Choroid plexus epithelial cell (primary cell): ENCODE data around the gene ARHGEF25.

Experiments used
- DNase-seq: peaks from one replicate; pipeline ENCODE4 v3.0.0-alpha.2; 2010; ENCODE audit warnings: low read depth
- H3K4me3 ChIP-seq: 2 replicates; pipeline ENCODE4 v1.5.1; 2011; ENCODE audit warnings: low read depth, mild to moderate bottlenecking, control low read depth, low read length, moderate library complexity
- TF ChIP-seq, protein P1 (sequence below): conservative IDR thresholded peaks from 2 replicates; pipeline ENCODE4 v1.5.1; 2011; ENCODE audit warnings: low read depth, mild to moderate bottlenecking, control low read depth, inconsistent platforms, low read length, moderate library complexity

ARHGEF25 gene

DNA sequence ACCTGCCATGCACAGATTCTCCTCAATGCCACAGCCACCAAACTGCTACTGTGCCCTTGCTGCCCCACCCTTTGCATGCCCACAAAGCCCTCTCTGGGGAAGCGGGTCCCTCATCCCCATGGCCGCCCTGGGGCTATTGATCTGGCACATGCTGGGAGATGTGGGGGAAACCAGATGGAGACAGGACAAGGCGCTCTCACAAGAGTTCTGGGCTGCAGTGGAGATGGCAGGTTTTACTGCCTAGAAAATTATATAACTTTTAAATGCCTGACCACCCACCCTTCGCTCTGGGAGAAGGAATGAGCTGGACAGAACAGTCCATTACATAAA lies 30.8 kb upstream of the ARHGEF25 start:
- DNase-seq, result no peak
- no peak overlapping the region for H3K4me3 ChIP-seq
- TF ChIP-seq, protein P1, sequence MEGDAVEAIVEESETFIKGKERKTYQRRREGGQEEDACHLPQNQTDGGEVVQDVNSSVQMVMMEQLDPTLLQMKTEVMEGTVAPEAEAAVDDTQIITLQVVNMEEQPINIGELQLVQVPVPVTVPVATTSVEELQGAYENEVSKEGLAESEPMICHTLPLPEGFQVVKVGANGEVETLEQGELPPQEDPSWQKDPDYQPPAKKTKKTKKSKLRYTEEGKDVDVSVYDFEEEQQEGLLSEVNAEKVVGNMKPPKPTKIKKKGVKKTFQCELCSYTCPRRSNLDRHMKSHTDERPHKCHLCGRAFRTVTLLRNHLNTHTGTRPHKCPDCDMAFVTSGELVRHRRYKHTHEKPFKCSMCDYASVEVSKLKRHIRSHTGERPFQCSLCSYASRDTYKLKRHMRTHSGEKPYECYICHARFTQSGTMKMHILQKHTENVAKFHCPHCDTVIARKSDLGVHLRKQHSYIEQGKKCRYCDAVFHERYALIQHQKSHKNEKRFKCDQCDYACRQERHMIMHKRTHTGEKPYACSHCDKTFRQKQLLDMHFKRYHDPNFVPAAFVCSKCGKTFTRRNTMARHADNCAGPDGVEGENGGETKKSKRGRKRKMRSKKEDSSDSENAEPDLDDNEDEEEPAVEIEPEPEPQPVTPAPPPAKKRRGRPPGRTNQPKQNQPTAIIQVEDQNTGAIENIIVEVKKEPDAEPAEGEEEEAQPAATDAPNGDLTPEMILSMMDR, result no peak

DNA sequence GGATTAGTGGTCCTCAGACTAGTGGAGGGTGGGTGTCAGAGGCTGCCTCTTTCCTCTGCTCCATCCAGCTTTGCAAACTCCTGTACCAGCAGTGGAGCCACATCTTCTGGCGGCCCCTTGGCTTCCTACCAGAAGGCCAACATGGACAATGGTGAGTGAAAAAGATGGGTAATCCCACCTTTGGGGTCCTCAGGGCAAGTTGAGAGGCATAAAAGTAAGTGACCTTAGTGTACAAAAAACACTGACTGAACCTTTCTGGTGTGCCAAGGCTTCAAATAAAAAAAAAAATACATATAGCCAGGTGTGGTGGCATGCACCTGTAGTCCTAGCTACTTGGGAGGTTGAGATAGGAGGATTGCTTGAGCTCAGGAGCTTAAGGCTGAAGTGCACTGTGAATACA lies 29.4 kb upstream of the ARHGEF25 start:
- no peak for DNase-seq
- no peak overlapping the region for H3K4me3 ChIP-seq
- TF ChIP-seq, protein P1, result no peak

DNA sequence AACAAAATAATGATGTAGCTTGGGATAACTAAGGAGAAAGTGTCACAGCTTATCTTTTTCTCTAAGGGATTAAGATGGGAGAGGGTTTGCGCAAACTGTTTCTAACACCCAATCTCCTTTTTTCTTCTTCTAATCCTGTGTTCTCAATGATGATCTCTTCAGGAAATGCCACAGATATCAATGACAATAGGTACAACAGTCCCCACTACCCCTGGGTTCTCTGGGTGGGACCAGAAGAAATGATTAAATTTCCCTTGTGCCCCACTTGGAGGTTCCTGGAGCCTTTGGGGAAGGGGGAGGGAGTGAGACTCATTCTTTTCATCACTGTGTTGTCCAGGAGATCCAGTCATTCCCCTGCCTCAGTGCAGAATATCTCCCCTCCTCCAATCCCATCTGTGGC lies 28.8 kb upstream of the ARHGEF25 start:
- TF ChIP-seq, protein P1, result no peak

DNA sequence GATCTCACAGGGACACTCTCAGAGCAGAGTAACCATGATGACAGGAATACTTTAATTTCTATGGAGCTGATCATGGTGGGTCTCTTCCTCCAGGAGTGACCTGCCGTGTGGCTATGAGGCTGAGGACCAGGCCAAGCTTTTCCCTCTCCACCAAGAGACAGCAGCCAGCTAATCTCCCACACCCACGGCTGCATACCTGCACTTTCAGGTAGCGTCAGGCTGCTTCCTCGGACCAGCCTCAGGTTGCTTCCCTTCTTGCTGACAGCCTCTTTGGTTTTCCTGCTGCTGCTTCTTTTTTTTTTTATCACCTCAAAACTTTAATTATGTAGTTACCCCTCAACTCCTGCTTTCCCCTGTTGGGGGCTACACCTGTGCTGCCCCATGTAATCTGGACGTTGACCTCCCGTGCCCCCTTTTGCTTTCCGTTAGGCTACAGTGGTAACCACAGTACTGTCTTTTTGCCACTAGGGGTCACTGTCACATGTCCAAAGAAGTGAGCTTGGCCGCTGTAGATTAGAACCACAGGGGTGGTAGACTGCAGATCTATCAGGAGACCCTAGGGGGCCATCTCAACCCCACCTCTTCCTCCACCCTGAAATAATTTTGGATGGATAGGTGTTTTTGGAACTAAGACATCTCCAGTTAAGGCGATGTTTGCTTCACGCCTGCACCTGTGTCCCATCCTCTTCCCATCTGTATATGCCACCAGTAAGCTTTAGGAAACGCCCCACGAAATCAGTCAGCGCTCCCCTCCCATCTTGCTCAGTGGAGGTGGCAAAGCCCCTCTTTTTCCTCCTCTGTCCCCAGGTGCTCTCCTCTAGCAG lies 28.0 kb upstream of the ARHGEF25 start:
- DNase-seq, result peak; percentile 92
- TF ChIP-seq, protein P1, result peak; percentile 92
- no peak overlapping the region for H3K4me3 ChIP-seq

More for the DNA sequence above, 28.8 kb upstream of the ARHGEF25 start:
- no peak for DNase-seq
- no peak overlapping the region for H3K4me3 ChIP-seq

DNA sequence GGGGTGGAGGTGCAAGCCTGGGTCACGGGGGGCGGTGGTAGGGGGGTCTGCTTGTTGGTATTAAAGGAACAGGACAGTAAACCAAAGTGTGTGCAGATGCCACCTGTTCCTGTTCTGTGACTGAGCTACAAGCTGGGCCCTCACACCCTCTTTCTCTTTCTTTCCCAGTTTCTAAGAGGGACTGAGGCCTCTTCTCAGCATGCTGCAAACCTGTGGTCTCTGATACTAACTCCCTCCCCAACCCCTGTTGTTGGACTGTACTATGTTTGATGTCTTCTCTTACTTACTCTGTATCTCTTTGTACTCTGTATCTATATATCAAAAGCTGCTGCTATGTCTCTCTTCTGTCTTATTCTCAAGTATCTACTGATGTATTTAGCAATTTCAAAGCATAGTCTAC lies 27.2 kb upstream of the ARHGEF25 start:
- DNase-seq, result no peak
- H3K4me3 ChIP-seq, result no peak overlapping the region
- TF ChIP-seq, protein P1, result no peak

DNA sequence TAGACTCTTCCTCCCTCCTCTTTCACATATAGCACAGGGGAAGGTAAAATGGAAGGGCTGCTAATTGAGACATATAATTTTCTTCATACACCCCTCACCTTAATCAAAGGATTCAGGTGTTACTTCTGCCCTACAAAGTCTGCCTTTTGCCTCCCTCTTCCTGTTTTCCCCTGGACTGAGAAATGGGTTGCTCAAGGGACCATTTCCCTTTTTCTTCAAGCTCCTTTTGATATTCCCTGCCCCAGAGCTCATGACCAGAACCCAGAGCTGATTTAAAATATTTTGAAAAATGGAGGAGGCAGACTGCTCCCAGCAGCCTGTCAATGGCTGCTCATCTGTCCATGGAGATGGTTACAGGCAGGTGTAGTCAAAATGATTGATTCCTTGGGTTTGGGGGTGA lies 26.5 kb upstream of the ARHGEF25 start:
- no peak for DNase-seq
- TF ChIP-seq, protein P1, result no peak
- no peak overlapping the region for H3K4me3 ChIP-seq

DNA sequence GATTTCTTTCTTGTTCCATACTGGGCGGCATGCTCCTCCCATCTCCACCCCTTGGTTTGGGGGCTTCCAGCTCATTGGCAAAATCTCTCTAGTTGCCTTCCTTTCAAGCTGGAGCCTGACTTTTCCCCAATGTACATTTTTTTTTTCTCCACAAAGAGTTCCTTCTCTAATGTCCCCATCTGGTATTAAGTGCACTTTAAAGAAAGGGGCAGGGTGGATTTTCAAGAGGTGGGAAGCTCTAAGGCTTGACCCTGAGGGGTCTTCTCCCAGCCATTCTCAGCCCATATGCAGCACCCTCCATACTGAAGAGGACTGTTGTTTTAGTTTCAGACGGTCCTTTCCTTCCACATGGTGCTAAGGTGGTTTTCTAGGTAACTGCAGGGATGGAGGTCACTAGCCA lies 26.1 kb upstream of the ARHGEF25 start:
- no peak overlapping the region for H3K4me3 ChIP-seq
- TF ChIP-seq, protein P1, result no peak
- DNase-seq, result no peak
